Right lobe of liver (tissue), 6 donors: Measurements from ENCODE around the gene AP1S3. TPM values are rescaled to one million over a fixed set of nuclear protein-coding genes. Genes with fewer than 3 reads are reported as not detected.
A peak's percentile ranks its signal among the peaks of the same experiment; 100 is the strongest.

ENCODE experiments used
- ATAC-seq, 4 donors: fragments of 200-7000 bp; cut with Tn5 transposase; one replicate each; pipeline ENCODE4 v1.9.1; 2020; ENCODE audit warnings: mild to moderate bottlenecking in 4 of 4, moderate library complexity in 4 of 4
- DNase-seq, 3 donors: peaks; one replicate each; pipeline ENCODE4 v3.0.0-alpha.2; 2020
- H3K27ac ChIP-seq, 3 donors: fragments of 200-600 bp; one replicate each; pipeline ENCODE4 v1.8.0; 2022
- H3K27me3 ChIP-seq, 2 donors: fragments of 200-600 bp; one replicate each; pipeline ENCODE4 v1.8.0; 2022
- H3K36me3 ChIP-seq, 4 donors: fragments of 200-600 bp; sonication (generic) in 1 of 4; one replicate each; pipeline versions ENCODE4 v1.5.1 to v1.8.0; 2017 to 2022; ENCODE audit warnings: control low read depth in 1 of 4
- H3K4me1 ChIP-seq, 4 donors: fragments of 200-600 bp; sonication (generic) in 1 of 4; one replicate each; pipeline versions ENCODE4 v1.5.1 to v1.8.0; 2017 to 2022; ENCODE audit warnings: control low read depth in 1 of 4
- H3K4me3 ChIP-seq, 3 donors: fragments of 200-600 bp; one replicate each; pipeline ENCODE4 v1.8.0; 2022
- H3K9me3 ChIP-seq, 4 donors: fragments of 200-600 bp; sonication (generic) in 1 of 4; one replicate each; pipeline versions ENCODE4 v1.5.1 to v1.8.0; 2017 to 2022; ENCODE audit warnings: control low read depth in 1 of 4
- CTCF ChIP-seq, 4 donors: fragments of 200-600 bp in 3 of 4; fragments of 450-650 bp in 1 of 4; IDR thresholded peaks; one replicate each; pipeline versions ENCODE4 v1.5.1 to v1.8.0; 2016 to 2022; ENCODE audit warnings: antibody characterized with exemption in 4 of 4, mild to moderate bottlenecking in 2 of 4
- POLR2A ChIP-seq: fragments of 450-650 bp; IDR thresholded peaks from one replicate; pipeline ENCODE4 v1.6.1; 2017; ENCODE audit warnings: antibody characterized with exemption, mild to moderate bottlenecking
- whole genome bisulfite sequencing: methylation state at CpG from one replicate; pipeline ENCODE4 v1.1.6; 2018; ENCODE audit warnings: low coverage, low lambda C conversion rate; ENCODE audit not compliant: insufficient coverage; ENCODE audit errors: missing lambda C conversion rate; 5-methylcytosine and 5-hydroxymethylcytosine counted together
- intact Hi-C, 2 donors: fragments of 100-400 bp; cut with DNase I; formaldehyde crosslinking; loops; one replicate each; pipeline versions ENCODE4 v1.11.2 to v1.14.1; 2022
- total RNA-seq, 6 experiments: library from RNA; depleted of rRNA in 2 of 6; stranded (reverse); fragments of >200 nt in 2 of 6; fragmentation: NEBNext Ultra II Directional in 3 of 6; extraction: Animal tissue kit (Norgen Biotek cat#: 25700) in 3 of 6; gene quantifications; one replicate each; pipeline versions ENCODE4 v1.1.0 to v1.2.4, GENCODE V29; 2016 to 2023
- donor health status: DM: no; HTN: yes; CAD: no.
- donor health status: DM: no; HTN: no; CAD: no.
- donor health status: DM: no; HTN: no; CAD: no.
- donor health status: DM: no; HTN: yes; CAD: no.
- donor health status: DM: no; HTN: yes; CAD: no.

Gene AP1S3
- total RNA-seq, 6 experiments from 2014 or later = 1.3 to 12.7 (median 3.2) TPM

- ATAC-seq = peak; percentile 69 to 95 (median 76)
- no peak overlapping the region for H3K4me3 ChIP-seq
- H3K4me1 ChIP-seq = no peaks in the 10 kb centered on the region
- H3K27me3 ChIP-seq = no peaks in the 10 kb centered on the region
- DNase-seq = peak in 1 of 3 donors; percentile 75
- WGBS = 84% methylated on average over 7 of the region's 8 CpGs
- no peaks in the 10 kb centered on the region for H3K9me3 ChIP-seq
- no peaks in the 10 kb centered on the region for H3K36me3 ChIP-seq
- intact Hi-C loops = no loop called here
- H3K27ac ChIP-seq = peak overlapping the region in 2 of 3 donors; percentile 2 to 43
- TF ChIP-seq CTCF (IDR thresholded peaks at IDR 0.05) (no peak), POLR2A (no peak)
These were observed 76.4 kb downstream of the AP1S3 start for GRCh38 chr2:223760838-223761502.

GRCh38 chr2:223759569-223760430 is 77.6 kb downstream of the AP1S3 start:
- Histone ChIP-seq H3K9me3 (no peaks in the 10 kb centered on the region), H3K36me3 (no peaks in the 10 kb centered on the region), H3K27me3 (no peaks in the 10 kb centered on the region), H3K4me1 (no peaks in the 10 kb centered on the region), H3K4me3 (no peak overlapping the region), H3K27ac (peak overlapping the region in 1 of 3 donors; percentile 43)
- WGBS = 48% methylated on average over 8 of the region's 8 CpGs
- TF ChIP-seq CTCF (IDR thresholded peaks at IDR 0.05) (no peak), POLR2A (no peak)
- ATAC-seq (peak in 1 of 4 donors; percentile 66), DNase-seq (no peak)
- intact Hi-C loops = no loop called here

- ATAC-seq (no peak), DNase-seq (no peak)
- intact Hi-C loops = no loop called here
- Histone ChIP-seq H3K4me1 (no peaks in the 10 kb centered on the region), H3K27ac (no peak overlapping the region), H3K4me3 (no peak overlapping the region), H3K9me3 (no peaks in the 10 kb centered on the region), H3K36me3 (no peaks in the 10 kb centered on the region), H3K27me3 (no peaks in the 10 kb centered on the region)
- 75% methylated on average over 4 of the region's 4 CpGs for WGBS
- no peak for TF ChIP-seq CTCF (IDR thresholded peaks at IDR 0.05)
- TF ChIP-seq POLR2A = no peak
These were observed 79.1 kb downstream of the AP1S3 start for GRCh38 chr2:223758131-223758840.

GRCh38 chr2:223753940-223754339 is 83.4 kb downstream of the AP1S3 start:
- intact Hi-C loops = no loop called here
- H3K27me3 ChIP-seq = no peaks in the 10 kb centered on the region
- no peaks in the 10 kb centered on the region for H3K36me3 ChIP-seq
- H3K4me1 ChIP-seq = no peaks in the 10 kb centered on the region
- no peaks in the 10 kb centered on the region for H3K9me3 ChIP-seq
- 58% methylated on average over 1 of the region's 4 CpGs for WGBS
- no peak overlapping the region for H3K27ac ChIP-seq
- DNase-seq (no peak), ATAC-seq (no peak)
- TF ChIP-seq CTCF (IDR thresholded peaks at IDR 0.05) (no peak), POLR2A (no peak)
- no peak overlapping the region for H3K4me3 ChIP-seq
